22Rv1 (cell line): ENCODE data around the gene MYLK.

ENCODE experiments used
- CTCF ChIP-seq: fragments of 450-650 bp; IDR thresholded peaks from 2 replicates; pipeline ENCODE4 v1.5.1; 2017; ENCODE audit warnings: mild to moderate bottlenecking
- ZFX ChIP-seq: fragments of 450-650 bp; IDR thresholded peaks from 2 replicates; pipeline ENCODE4 v1.6.1; 2017; ENCODE audit warnings: antibody characterized with exemption, borderline replicate concordance

GRCh38 chr3:123884993-123885392 is 861 bp upstream of the MYLK start:
- TF ChIP-seq CTCF (no peak), ZFX (no peak)
